ENCODE results near the gene KIAA0825. TPM values are rescaled to one million over a fixed set of nuclear protein-coding genes. Genes with fewer than 3 reads are reported as not detected.

KIAA0825 gene
- total RNA-seq, 2 experiments from 2014 or later = 1.2 to 1.3 TPM

DNA sequence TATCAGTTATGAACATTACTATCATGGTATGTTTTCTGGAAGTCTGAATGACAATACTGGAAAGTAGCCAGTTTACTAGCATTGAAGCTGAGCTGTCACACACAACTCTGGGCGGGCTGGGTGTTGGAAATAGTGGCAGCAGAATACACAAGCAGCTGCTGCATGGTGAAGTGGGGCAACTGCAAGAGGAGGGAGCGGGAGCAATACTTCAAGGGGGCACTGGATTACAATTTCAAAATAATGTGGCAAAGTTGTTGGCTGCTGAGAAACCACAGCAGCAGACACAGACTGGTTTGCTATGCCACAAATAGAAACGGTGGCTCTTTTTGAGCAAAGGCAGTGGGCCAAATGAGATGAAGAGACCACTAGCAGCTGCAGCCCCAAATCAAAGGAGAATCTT, 350.2 kb downstream of the KIAA0825 start:
- POLR2A ChIA-PET = no interaction called here
- CTCF ChIA-PET = no interaction called here

DNA sequence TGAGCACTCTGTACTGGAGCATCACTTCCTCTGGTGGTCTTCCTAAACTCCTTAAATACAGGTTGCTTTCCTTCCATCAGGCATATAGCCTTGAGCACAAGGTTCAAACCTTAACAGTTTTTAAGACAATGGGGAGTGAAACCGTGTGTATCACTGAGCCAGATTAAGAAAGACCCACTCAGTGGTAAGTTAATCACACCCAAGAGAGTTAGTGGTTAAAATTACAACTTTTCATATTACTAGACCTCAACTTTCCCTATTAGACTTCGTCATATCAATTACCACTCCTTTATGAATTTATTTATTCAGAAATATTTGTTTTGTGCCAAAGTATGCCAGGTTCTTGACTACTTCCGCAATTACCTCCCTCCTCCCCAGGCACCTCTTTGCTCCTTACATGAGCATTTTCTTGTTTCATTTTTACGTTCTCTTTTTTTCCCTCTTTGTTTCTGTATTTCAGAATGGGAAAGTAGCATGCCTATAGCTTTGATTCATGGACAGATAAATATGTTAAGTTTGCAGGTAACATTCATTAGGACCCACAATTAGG, 351.0 kb downstream of the KIAA0825 start:
- CTCF ChIA-PET = interaction anchor here (0.6 kb wide), 1 partner anchor 95 kb away, joined by 4 read pairs; no protein-coding TSS in a partner anchor
- POLR2A ChIA-PET = no interaction called here

DNA sequence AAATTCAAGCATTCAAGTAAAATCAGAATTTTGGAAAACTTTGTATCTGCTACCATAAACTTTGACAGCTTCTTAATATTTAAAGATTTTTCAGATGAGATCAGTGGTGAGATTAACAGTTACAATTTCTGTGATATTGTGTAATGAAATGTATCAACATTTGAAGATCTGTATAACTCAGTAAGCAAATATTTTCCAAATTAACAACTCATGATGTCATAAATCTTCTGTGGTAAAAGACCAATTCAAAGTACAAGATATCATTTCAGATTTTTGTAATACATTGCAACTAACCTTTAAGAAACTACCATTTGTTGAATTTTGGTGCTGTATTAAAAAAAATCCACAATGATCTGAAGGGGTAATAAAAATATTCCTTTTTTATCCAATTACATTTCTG, 352.2 kb downstream of the KIAA0825 start:
- POLR2A ChIA-PET = no interaction called here
- CTCF ChIA-PET = no interaction called here

DNA sequence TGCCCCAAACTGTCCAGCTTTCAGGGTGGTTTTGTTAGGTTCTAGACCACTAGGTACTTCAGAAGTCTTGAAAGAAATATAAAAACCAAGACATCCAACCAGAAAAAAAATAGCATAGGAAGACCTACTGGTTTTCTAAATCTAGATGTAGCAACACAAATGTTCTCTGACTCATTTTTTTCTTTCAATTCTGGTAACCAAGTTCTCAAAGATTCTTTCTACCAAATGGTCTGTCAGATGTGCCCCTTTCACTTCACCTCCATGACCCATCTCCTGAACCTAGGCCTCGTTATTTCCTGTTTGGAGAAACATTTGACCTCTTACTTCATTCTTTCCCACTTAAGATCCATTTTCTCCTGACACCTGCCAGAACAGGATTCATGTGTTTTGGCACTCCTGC, 355.3 kb downstream of the KIAA0825 start:
- ChIA-PET POLR2A (no interaction called here), CTCF (no interaction called here)

DNA sequence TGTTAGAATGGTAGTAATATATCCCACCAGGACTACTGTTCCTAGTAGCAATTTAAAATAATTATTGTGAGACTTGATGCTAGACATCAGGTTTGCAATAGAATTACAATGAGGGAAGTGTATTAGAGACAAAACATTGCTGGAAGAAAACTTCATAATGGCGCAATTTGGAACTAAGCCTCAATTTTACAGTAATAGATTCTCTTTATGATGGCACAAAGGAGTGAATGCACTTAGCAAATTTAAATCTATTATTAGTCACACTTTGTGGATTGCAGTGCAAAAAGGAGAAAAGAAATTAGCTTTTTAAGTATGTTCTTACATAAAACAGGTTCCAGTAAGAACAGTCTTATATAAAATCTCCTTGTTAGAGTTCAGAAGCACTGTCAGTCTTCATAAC, 358.3 kb downstream of the KIAA0825 start:
- ChIA-PET POLR2A (no interaction called here), CTCF (no interaction called here)

DNA sequence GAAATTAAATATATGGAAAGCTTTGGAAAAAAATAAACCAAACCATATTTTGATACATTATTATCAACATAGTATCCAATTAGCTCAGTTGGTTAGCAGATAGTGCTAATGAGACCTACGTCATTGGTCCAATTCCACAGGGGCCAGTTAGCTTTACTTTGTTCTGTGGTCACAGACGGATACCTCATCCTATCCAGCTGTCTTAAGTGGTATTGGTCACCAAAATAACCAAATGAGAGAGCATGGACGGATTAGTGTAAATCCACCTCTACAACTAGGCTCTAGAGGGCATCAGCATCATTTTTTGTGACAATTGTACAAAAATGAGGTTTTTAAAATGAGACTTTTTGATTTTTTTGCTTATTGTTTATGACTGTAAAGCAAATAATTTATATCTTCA, 364.2 kb downstream of the KIAA0825 start:
- POLR2A ChIA-PET = no interaction called here

DNA sequence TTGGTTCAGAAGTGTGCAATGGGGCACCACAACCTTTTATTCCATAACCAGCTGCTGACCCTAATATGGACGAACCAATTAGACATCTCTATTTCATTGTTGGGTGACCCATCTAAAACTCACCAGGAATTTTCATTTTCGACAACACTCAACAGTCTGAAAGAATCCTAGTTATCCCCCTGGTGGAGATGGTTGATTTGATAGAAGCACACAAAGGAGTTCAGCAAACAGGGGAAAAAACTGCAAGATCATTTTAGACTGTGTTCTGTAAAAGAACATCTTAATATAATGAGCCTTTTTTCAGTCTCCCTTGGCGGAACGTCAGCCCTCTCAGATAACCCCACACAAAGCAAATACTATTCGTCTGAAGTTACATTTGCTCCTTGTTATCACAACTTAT, 367.4 kb downstream of the KIAA0825 start:
- ChIA-PET POLR2A (no interaction called here), CTCF (no interaction called here)

More for the DNA sequence above, 364.2 kb downstream of the KIAA0825 start:
- CTCF ChIA-PET = no interaction called here

DNA sequence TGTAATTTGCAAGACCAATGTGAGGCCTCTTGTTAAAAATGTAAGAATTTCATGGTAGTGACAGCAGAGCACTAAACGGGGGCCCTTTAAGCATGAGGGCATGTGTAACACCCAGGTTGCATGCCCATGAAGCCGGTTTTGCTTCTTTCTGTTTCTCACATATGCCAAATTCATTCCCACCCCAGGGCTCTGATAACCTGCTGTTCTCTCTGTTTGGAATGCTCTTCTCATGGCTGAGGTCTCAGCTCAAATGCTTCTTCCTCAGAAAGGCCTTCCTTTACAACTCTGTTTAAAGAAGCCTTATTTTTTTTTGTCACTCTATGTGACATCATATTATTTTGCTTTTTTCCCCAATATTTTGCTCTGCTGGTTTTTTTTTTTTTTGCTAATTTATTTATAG, 369.0 kb downstream of the KIAA0825 start:
- ChIA-PET POLR2A (no interaction called here), CTCF (interaction anchor here (0.7 kb wide), 1 partner anchor 559 kb away, joined by 3 read pairs; no protein-coding TSS in a partner anchor)

DNA sequence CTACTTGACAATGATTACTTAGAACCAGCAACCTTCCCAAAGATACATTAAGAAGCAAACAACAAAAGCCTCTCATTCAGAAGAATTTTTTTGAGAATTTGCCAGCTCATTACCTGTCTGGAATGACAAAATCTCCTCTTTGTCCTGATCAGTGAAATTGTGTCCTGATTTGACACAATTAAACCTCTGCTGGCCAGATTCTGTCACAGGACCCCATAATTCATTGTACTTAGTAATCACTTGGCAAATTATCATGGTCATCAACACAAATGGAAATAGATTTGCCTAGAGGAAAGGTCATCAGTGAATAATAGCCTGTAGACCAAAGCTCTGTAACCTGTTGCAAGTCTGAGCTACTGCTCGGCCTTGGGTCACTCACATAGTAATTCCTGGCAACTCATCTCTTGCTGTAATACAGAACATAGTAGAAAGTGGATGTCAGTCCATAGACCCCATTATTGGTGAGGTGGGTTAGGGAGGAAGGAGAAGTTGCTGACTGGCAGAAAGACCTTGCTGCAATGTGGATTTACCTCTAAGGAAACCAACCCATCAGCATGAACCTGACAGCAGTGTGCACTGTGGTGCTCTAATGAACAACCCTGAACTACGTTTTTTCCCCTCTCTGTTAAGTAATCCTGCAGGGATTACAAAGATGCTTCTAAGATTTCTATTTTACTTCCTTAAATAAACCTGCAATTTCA, 370.1 kb downstream of the KIAA0825 start:
- ChIA-PET CTCF (interaction anchor here (0.5 kb wide), 1 partner anchor 143 kb away, joined by 3 read pairs; no protein-coding TSS in a partner anchor), POLR2A (no interaction called here)

DNA sequence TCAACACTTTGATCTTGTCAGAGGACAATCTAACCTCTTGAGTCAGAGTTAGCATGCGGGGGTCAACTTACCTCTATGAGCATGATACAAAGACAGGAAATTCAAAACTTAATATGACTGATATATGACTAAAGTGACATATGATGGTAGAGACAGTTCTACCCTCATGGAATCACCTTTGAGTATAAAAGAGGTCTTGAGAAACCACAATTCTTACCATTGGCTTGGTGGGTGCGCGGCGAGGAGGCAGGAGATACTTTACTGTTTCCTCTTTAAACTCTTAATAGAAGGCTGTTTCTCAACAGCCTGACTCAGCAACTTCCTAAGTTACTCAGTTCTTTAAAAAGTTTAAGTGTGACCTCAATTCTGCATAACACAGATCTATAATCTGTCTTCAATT, 372.8 kb downstream of the KIAA0825 start:
- ChIA-PET POLR2A (no interaction called here), CTCF (no interaction called here)

DNA sequence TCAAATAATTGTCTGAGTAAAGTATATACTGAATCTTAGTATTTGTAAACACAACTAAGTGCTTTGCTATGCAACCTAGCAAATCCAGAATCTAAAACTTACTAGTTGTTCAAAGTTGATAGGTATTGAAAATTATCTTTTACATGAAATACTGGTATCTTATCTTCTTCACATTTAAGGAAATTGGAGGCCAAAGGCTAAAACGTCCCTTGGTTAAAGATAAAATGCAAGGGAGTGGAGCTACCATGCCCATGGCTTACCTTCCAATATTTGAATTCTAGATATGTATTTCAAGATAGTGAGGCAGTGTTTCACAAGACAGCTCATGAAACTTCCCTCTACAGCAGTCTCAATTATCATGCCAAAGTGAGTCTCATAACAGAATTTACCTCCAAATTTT, 373.5 kb downstream of the KIAA0825 start:
- CTCF ChIA-PET = no interaction called here
- POLR2A ChIA-PET = no interaction called here

DNA sequence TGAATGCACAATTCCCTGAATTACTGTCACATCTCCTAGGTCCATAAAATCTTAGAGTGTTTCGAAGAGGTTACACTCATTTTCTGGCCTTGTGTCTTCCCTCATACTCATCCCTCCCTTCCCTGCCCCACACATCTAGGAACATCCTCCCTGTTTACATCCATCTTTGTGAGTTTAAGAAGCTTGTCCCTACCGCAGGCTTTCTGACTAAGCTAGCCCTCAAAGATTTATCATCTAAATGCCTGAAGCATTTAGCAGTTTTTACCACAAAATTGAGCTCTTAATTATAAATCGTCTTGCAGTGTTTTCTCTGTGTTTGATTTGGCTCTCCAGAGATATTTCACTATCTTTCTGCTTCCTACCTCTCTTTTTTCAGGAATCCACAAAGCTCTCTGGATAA, 374.8 kb downstream of the KIAA0825 start:
- POLR2A ChIA-PET = no interaction called here
- CTCF ChIA-PET = no interaction called here

DNA sequence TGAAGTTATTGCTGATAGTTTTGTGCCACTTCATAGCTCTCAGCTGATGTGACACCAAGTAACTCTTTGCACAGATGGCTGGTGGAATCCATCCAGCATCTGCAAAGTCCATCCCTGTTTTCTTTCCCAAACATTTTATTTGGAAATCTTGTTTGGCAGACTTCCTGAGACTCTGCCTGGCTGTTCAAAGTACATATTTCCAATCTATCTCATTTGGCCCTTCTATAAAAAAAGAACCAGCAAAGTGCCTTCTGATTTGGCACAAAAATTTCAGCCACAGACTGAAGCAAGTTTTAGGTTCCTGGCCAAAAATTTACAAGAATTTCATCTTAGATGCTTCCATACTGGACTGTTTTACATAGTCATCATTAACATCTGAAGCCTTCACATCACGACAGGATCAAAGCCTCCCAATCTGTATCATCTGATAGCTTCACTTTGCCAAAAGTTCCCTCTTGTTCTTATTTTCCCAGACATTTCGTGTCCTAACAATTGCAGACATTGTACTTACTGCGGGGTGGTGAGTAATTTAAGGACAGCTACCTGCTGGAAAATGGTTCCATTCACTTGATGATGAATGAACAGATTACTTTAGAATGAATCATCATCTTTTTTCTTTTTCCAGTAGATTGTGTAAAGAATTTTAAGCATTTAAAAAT, 377.3 kb downstream of the KIAA0825 start:
- ChIA-PET POLR2A (no interaction called here), CTCF (no interaction called here)

DNA sequence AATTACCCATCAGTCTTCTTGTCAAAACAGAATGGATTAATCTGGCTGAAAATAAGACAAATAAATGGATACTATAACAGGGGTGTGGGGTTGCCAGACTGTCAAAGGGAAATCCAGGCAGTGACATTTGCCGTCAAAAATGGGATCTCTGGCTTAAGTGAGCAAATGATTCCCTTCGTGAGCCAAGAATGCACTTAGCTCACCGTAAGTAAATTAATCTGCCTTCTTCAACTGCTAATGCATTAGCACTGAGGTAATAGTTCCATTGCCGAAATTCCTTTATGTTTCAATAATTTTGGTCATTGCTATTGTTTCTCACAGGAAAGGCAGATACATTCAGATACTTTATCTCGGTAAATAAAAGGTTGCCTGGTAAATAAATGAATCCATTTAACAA, 377.8 kb downstream of the KIAA0825 start:
- CTCF ChIA-PET = no interaction called here
- POLR2A ChIA-PET = no interaction called here

DNA sequence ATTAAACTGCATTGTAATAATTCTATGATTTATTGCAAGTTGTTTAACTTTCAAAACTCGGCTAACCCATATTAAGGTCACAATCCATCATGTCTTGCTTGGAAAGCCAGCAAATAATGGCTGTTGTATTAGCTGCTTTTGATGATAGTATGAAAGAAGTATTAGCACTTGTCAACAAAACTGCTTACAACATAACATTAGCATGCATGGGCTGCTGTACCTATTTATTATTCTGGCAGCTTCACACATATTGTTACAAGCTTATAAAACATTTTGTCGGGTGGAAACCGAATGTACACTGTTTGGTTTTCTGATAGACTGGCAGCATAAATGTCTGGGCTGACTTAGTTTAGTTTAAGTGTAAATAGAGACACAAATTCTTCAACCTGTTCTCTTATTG, 378.3 kb downstream of the KIAA0825 start:
- POLR2A ChIA-PET = no interaction called here
- CTCF ChIA-PET = no interaction called here

DNA sequence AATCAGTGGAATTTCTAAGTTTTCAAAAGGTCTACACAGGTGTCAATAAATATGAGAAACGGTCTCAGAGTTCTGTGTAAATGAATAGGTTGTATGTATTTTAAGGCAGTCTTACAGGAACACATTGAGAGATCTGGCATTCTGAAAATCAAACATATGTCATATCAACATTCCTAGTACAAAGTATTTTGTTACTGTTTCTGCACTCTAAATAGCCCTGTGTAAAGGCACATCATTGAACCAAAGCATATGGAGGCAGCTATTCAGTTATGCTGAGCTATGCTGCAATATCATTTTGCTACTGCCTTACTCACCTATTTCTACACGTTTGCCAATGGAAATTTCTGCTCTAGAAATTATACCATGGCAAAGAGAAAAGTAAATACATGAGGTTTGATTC, 379.1 kb downstream of the KIAA0825 start:
- ChIA-PET CTCF (no interaction called here), POLR2A (no interaction called here)

DNA sequence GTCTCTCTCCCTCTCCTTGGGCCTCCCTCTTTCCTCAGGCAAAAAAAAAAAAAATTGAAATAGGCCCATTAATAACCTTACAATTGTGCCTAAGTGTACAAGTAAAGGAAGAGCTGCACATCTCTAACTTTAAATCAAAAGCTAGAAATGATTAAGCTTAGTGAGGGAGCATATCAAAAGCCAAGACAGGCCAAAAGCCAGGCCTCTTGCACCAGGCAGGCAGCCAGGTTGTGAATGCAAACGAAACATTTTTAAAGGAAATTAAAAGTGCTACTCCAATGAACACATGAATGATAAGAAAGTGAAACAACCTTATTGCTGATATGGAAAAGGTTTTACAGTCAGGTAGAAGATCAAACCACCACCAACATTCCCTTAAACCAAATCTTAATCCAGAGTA, 383.4 kb downstream of the KIAA0825 start:
- CTCF ChIA-PET = no interaction called here

DNA sequence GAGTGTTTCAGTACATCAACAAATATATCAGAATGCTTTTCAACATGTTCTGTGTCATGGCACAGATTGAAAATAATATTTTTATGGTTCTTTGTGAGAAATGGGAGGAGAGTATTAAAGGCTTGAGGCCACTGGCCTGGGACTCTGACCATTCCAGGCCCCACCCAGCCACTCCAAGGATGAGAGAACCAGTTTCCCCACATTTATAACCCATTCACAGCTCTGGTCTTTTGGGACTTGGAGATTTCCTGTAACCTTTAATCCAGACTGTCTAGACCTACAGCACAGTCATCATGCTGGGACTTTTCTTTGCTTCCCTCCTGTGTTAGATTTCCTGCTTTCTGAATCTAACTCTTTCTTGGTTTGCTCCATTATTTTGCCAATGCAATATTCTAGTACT, 389.6 kb downstream of the KIAA0825 start:
- CTCF ChIA-PET = no interaction called here
- POLR2A ChIA-PET = interaction anchor here (0.6 kb wide), 1 partner anchor 27 kb away, joined by 3 read pairs; no protein-coding TSS in a partner anchor

More for the DNA sequence above, 383.4 kb downstream of the KIAA0825 start:
- POLR2A ChIA-PET = no interaction called here

DNA sequence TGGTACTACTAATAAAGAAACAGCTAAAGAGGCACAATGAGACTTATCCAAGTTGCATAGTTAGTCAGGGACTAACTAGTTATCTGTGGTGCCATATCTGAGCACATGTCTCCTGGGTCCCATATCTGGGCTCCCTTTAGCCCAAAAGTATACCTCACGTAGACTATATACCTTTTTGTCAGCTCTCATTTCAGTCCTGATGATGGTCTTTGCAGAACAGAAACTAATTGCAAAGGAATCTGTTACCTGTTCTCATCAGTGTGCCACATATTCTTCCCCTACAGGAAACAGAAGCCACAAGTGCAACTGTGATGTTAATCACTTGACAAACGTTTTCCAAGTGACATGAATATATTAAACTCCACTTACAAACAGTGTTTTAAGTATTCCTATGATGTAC, 395.2 kb downstream of the KIAA0825 start:
- ChIA-PET POLR2A (no interaction called here), CTCF (no interaction called here)

DNA sequence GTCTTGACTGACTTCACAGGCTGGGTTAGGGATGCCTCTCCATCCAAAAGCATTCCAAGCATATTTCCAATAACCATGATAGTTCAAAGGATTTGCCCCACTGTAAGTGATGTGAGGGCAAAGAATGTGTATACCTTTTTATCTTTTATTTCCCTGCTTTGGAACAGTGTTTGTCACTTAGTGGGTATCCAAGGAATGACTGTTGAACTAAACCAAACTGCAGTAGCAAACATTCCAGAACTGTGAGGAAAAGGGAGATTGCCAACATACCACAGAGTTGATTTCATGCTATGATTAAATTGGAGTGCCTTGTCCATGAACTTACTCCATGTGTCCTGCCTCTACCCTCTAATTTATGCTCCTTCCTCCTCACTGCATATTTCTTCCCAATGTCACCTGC, 400.0 kb downstream of the KIAA0825 start:
- POLR2A ChIA-PET = no interaction called here
- CTCF ChIA-PET = no interaction called here

DNA sequence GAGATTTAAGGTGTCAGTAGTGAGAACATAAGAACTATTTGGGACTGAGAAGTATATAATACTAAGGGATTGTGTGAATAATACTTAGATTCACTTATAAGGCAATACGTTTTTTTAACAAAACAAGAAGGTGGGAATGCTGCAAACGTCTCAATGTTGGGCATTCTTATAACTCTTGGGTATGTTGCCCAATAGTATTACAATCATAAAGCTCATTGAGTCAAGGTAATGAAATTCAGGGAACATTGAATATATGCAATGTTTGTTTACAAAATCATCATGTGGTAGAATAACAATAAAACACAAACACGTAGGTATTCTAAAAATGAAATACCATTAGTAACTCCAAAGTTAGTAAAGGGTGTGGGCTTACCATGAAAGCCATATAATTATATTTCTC, 400.7 kb downstream of the KIAA0825 start:
- ChIA-PET POLR2A (no interaction called here), CTCF (no interaction called here)

DNA sequence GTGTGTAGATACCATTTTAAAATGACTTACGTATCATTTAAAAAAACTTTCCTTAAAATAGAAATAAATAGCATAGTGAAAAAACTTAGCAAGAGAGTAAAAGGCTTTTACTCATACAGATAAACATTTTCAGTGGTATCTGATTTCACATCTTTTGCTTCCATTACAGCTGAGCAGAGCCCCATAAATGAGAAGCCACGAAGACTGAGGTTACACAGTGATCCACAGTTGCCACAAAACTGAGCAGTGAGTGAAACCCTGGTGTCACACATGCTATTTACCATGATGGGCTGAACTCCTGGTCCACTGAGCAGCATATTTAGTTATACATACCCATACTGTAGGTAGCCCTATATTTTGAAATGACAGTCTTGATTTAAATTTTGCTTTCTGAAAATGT, 401.2 kb downstream of the KIAA0825 start:
- ChIA-PET CTCF (no interaction called here), POLR2A (no interaction called here)

All from activated CD8-positive, alpha-beta memory T cell treated with anti-CD3 and anti-CD28 coated beads for 36 hours (primary cell).